NCI-H128 (cell line): ENCODE data around the gene BANP.
"Not testable (repeated sequence)": the region's sequence is repeated elsewhere in the genome, so short reads cannot be mapped to it uniquely, and the experiment has no call there.

Experiments
- DNase-seq: peaks from one replicate; lab custom pipeline; 2025; ENCODE audit not compliant: unreplicated experiment; lab: John Stamatoyannopoulos, UW

BANP gene

DNA sequence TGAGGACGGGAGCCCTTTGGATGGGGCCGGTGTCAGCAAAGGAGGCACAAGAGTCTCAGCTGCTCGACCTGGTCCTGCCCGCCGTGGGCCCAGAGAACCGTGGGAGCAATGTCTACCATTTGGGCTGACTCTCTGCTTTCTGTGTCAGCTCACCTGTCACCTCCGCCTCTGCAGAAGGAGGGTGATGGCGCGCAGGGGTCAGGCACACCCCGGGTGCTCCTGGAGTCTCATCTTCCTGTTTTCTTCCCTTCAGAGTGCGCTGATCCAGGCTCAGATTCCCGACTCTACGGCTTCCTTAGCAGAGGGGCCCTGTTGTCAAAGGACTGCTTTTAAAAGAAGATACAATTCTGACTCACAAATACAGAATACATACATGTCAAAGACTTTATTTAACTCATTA is 167.1 kb downstream of the BANP start:
- DNase-seq, result no peak

DNA sequence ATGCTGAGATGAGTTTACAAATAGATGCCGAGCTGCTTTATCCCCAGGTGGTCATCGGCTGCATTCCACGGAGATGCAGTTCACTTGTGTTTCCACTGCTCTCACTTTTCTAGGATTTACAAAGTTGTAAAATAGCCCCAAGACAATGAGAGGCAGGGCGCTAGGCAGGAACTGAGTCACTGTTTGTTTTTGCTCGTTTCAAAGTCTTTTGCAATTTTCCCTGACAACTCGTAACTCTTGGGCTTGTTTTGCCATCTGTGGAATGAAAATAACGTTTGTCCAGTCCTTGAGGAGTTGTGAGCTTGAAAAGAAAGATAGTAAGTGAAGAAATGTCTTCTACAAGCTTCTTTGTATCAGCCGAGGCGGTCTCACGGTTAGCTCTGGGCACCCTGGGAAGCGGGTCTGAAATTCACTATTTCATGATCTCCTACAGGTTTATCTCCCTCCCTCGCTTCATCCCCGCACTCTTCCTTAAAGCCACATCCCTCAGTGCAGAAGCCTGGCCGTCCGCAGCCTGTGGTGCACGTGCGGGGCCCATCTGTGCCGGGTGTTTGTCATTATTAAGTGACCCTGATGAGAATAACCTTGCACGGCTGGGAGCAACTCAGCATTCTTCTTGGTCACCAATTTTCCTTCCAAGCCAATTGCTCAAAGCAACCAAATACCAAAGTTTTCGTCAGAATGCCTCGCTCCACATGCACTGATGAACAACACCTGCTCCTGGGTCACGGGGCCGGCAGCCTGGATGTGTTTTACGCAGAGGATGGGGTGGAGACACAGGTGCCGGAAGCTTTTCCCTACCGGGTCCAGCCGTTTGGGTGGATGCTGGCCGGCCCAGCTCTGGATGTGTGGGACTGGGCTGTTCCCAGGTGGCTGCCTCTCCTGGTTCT is 167.9 kb downstream of the BANP start:
- not testable (repeated sequence) for DNase-seq

DNA sequence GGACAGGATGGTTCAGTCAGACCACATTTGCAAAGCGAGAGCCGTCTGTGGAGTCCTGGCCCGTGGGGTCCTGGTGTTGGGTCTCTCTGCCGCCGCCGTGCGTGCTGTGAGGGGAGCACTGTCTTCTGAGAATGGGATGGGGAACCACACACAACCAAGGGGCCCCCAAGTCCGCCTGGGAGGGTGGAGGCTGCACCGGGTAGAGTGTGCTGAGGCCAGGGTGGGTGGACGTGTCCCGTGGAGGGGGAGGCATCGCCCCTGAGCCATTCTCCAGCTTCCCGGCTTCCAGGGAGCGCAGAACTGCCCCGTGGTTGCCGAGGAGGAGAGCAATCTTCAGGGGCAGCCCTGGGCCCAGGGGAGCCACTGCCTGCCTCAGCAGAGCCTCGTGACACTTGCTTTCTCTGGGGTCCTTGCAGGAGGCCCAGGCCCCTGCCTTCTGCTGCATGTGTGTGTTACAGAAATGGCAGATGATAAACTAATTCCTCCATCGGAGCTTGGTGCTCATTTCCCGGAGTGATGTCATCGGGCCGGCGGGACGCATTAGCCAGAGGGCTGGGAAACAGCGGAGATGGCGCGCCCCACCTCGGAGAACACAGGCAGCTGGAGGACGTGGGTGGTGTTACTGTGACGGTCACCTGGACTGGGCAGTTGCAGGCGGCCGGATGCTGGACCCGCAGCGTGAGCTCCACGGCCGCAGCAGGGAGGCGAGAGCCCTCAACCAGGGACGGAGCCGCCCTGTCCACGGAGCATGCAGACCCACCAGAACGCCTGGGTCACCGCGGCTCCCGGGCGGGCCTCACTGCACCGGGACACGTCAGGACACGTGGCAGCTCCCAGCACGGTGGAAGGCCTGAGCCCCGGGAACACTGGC is 168.9 kb downstream of the BANP start:
- DNase-seq, result not testable (repeated sequence)

DNA sequence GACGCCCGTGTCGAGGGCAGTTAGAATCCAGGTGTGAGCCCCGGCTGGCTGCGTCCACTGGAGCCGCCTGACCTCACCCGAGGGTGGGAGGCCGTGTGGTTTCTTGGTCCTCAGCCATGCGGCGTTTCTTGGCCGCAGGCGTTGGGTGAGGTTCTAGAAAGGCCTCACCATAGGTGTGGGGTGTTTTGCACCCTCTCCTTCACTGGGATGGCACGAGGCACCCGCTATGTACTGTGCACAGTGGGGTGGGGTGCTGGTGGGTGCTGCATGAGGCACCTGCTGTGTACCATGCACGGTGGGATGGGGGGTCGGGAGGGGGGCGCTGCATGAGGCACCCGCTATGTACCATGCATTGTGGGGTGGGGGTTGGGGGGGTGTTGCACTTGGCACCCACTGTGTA is 169.6 kb downstream of the BANP start:
- DNase-seq, result no peak

DNA sequence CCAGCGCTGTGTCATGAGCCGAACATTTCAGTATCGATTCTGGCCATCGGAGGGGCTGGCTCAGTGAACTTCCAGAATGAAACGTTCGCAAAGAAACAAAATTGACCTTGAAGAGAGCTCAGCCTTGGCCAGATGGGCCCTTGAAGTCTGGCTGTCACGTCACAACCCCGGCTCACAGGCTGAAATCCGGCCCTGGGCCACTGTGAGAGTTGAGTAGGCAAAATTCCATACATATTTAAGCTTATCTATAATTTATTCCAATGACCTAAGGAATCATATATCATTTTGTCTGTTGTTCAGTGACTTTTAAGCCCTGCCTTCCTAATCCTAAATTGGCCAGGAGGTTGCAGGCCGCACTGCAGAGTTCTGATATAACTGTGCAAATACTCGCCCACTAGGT is 170.2 kb downstream of the BANP start:
- DNase-seq, result not testable (repeated sequence)

DNA sequence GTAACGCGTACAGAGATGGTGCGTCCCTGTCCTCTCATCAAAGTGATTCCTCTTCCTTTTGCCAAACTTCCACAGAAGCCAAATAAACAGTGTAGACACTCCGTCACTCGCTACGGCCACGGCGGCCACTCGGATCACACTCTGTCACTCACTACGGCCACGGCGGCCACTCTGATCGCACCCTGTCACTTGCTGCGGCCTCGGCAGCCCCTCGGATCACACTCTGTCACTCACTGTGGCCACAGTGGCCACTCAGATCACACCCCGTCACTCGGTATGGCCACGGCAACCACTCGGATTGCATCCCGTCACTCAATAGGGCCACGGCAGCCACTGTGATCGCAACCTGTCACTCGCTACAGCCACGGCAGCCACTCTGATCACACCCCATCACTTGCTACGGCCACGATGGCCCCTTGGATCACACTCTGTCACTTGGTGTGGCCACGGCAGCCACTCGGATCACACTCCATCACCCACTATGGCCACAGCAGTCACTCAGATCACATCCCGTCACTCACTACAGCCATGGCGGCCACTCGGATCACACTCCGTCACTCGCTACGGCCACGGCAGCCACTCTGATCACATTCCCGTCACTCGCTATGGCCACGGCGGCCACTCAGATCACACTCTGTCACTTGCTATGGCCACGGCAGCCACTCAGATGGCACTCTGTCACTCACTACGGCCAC is 170.8 kb downstream of the BANP start:
- no peak for DNase-seq
